ENCODE measurements around the gene KCNIP1.

- peak; percentile 93 for TF ChIP-seq NFIC (IDR thresholded peaks at IDR 0.05)
- no peak for TF ChIP-seq RAD21 (IDR thresholded peaks at IDR 0.05; ENCODE audit: low read depth)
- no peak for TF ChIP-seq YY1 (IDR thresholded peaks at IDR 0.05; ENCODE audit: low read depth)
- TF ChIP-seq MAX (IDR thresholded peaks at IDR 0.05), result peak; percentile 65
- no peak for TF ChIP-seq TAF1 (IDR thresholded peaks at IDR 0.05; ENCODE audit: low read depth)
- TF ChIP-seq EP300 (IDR thresholded peaks at IDR 0.05; ENCODE audit: borderline replicate concordance), result peak; percentile 89
- TF ChIP-seq CEBPB (IDR thresholded peaks at IDR 0.05), result peak; percentile 50
- no peak for TF ChIP-seq REST (IDR thresholded peaks at IDR 0.05; ENCODE audit: low read depth)
- TF ChIP-seq ZBTB7A (IDR thresholded peaks at IDR 0.05; ENCODE audit: low read depth), result no peak; the same call in 1 of the 2 replicates
Observed at GRCh38 chr5:170752257-170753215, 248.7 kb downstream of the KCNIP1 start.

All from Ishikawa (cell line).